Measurements from ENCODE around the gene USP12.
"Not testable (repeated sequence)": the region's sequence is repeated elsewhere in the genome, so short reads cannot be mapped to it uniquely, and the experiment has no call there.

The USP12 gene

GRCh38 chr13:27199211-27199610 is 27.6 kb upstream of the USP12 start:
- DNase-seq (ENCODE audit: insufficient read length) (no peak), FAIRE-seq (no peak)
- TF ChIP-seq POLR2AphosphoS5 (IDR thresholded peaks at IDR 0.05; ENCODE audit: low read depth, low read length) = no peak

DNA sequence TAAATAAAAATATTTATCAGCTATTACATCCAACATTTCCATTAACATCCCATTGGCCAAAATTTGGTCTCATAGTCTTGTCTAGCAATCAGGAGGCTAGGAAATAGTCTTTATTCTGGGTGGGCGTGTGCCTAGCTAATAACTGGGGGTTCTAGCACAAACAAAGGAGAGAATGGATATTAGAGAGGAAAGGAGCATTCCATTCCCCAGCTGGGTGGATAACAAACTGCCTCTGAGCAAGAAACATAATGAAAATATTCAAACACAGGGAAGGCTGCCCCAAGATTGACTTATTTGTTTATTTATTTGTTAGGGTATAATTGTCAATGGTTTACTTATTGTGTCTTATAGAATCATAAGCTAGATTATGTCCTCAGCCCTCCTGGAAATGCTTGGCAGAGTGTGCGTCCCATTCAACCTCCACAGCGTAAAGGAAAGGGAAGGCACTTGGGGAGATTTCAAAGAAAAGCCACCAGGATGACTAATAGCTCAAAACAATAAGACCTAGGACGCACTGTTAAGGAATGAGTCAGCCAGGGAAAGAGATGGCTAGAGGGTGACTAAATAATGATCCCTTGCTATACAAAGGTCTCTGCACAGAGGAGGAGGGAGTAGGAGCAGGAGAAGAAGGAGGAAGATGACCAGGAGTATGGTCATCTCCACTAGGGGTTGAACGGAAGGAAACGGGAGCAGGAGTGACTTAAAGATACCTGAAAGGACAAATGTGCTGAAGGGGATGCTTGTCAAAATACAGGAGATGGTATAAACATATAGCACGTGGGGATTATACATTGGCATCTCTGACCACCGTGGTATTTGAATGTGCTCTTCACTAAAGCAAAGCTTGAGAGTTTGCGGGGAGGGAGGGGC is 23.5 kb upstream of the USP12 start:
- no peak for FAIRE-seq
- no peak for TF ChIP-seq POLR2AphosphoS5 (IDR thresholded peaks at IDR 0.05; ENCODE audit: low read depth, low read length)
- TF ChIP-seq POLR2A (IDR thresholded peaks at IDR 0.05; ENCODE audit: low read depth, low read length) = no peak
- no peak for DNase-seq (ENCODE audit: insufficient read length)

- no peak for DNase-seq (ENCODE audit: insufficient read length)
- FAIRE-seq = no peak
- TF ChIP-seq POLR2AphosphoS5 (IDR thresholded peaks at IDR 0.05; ENCODE audit: low read depth, low read length) = no peak
- TF ChIP-seq TAF1 (IDR thresholded peaks at IDR 0.05; ENCODE audit: borderline replicate concordance, low read depth, low read length) = no peak
- no peak for TF ChIP-seq POLR2A (IDR thresholded peaks at IDR 0.05; ENCODE audit: low read depth, low read length)
These were observed 22.6 kb upstream of the USP12 start for GRCh38 chr13:27194209-27194608.

- FAIRE-seq = no peak
- no peak for DNase-seq (ENCODE audit: insufficient read length)
- TF ChIP-seq POLR2A (IDR thresholded peaks at IDR 0.05; ENCODE audit: low read depth, low read length) (no peak), POLR2AphosphoS5 (IDR thresholded peaks at IDR 0.05; ENCODE audit: low read depth, low read length) (no peak), TAF1 (IDR thresholded peaks at IDR 0.05; ENCODE audit: borderline replicate concordance, low read depth, low read length) (no peak)
These were observed 21.9 kb upstream of the USP12 start for GRCh38 chr13:27193496-27193895.

GRCh38 chr13:27192973-27193372 is 21.4 kb upstream of the USP12 start:
- DNase-seq (ENCODE audit: insufficient read length) (no peak), FAIRE-seq (no peak)
- TF ChIP-seq POLR2AphosphoS5 (IDR thresholded peaks at IDR 0.05; ENCODE audit: low read depth, low read length) (no peak), POLR2A (IDR thresholded peaks at IDR 0.05; ENCODE audit: low read depth, low read length) (no peak), TAF1 (IDR thresholded peaks at IDR 0.05; ENCODE audit: borderline replicate concordance, low read depth, low read length) (no peak)

DNA sequence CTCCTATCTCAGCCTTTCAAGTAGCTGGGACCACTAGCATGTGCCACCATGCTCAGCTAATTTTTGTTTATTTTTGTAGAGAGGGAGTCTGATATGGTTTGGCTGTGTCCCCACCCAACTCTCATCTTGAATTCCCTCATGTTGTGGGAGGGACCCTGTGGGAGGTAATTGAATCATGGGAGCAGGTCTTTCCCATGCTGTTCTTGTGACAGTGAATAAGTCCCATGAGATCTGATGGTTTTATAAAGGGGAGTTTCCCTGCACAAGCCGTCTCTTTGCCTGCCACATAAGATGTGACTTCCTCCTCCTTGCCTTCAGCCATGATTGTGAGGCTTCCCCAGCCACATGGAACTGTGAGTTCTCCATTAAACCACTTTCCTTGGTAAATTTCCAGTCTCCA is 20.8 kb upstream of the USP12 start:
- DNase-seq (ENCODE audit: insufficient read length) = not testable (repeated sequence)
- peak; percentile 77 for FAIRE-seq

DNA sequence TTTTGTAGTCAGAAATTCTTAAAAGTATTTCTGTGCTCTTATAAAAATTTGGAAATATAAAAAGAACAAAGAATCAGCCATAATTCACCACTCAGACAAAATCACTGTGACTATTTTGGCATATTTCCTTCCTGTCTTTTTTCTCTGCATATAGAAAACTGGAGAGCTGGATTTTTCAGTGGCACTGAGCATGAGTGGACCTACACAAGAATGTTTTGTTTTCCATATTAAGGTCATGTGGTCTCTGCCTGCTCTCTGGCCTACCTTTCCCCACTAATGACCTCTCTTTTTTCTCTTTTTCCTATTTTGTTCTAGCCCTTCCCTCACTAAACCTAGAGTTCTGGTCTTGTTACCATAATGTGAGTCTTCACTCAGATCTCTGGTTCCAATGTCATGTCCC is 17.6 kb upstream of the USP12 start:
- no peak for TF ChIP-seq POLR2AphosphoS5 (IDR thresholded peaks at IDR 0.05; ENCODE audit: low read depth, low read length)
- TF ChIP-seq POLR2A (IDR thresholded peaks at IDR 0.05; ENCODE audit: low read depth, low read length) = no peak
- TF ChIP-seq TAF1 (IDR thresholded peaks at IDR 0.05; ENCODE audit: borderline replicate concordance, low read depth, low read length) = no peak
- DNase-seq (ENCODE audit: insufficient read length) = no peak
- no peak for FAIRE-seq

GRCh38 chr13:27188239-27188638 is 16.6 kb upstream of the USP12 start:
- DNase-seq (ENCODE audit: insufficient read length) (no peak), FAIRE-seq (no peak)
- TF ChIP-seq POLR2AphosphoS5 (IDR thresholded peaks at IDR 0.05; ENCODE audit: low read depth, low read length) (no peak), POLR2A (IDR thresholded peaks at IDR 0.05; ENCODE audit: low read depth, low read length) (no peak), TAF1 (IDR thresholded peaks at IDR 0.05; ENCODE audit: borderline replicate concordance, low read depth, low read length) (no peak)

DNA sequence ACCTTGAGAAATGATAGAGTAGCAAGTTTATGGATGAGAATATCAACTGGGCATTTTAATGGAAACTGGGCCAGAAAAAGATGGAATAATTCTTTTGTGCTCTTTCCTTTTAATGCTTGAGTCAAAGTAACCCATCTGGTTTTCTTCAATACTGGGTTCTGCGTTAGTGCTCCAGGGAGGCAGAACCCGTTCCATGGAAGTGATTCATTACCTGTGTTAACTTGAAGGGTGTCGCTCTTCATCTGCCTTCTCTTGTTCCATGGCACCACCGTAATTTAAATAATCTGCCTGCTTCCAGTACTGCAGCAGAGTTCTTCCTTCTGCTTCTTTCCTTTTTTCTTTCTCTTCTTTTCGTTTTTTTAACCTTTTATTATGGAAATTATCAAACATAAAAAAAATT is 14.7 kb upstream of the USP12 start:
- DNase-seq (ENCODE audit: insufficient read length) (no peak), FAIRE-seq (no peak)
- no peak for TF ChIP-seq POLR2AphosphoS5 (IDR thresholded peaks at IDR 0.05; ENCODE audit: low read depth, low read length)

DNA sequence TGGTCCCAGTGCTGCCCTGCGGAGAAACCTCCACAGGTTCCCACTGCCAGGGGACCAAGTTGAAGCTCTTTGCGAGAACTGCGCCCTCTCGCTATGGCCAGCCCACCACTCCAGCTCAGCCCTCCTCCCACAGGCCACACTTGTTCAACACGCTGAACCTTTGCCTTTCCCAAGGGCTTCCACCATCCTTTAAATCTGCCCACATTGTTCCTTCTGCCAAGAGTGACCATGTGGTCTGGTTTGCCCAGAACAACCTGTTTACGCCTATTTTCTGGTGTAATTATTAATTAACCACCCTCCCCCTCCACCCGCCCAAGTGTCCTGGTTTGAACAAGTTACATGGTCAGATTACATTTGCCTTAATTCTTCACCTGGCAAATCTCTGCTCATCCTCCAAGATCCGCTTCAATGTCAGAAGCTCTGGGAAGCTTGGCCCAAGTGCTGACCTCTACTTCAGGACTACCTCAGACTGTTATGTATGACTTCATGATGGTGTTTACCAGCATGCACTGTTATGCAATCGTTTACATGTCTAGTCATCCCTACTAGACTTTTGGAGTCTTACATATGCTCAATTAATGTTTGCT is 12.0 kb upstream of the USP12 start:
- no peak for DNase-seq (ENCODE audit: insufficient read length)
- FAIRE-seq = no peak
- TF ChIP-seq TAF1 (IDR thresholded peaks at IDR 0.05; ENCODE audit: borderline replicate concordance, low read depth, low read length) (no peak), POLR2AphosphoS5 (IDR thresholded peaks at IDR 0.05; ENCODE audit: low read depth, low read length) (no peak)

DNA sequence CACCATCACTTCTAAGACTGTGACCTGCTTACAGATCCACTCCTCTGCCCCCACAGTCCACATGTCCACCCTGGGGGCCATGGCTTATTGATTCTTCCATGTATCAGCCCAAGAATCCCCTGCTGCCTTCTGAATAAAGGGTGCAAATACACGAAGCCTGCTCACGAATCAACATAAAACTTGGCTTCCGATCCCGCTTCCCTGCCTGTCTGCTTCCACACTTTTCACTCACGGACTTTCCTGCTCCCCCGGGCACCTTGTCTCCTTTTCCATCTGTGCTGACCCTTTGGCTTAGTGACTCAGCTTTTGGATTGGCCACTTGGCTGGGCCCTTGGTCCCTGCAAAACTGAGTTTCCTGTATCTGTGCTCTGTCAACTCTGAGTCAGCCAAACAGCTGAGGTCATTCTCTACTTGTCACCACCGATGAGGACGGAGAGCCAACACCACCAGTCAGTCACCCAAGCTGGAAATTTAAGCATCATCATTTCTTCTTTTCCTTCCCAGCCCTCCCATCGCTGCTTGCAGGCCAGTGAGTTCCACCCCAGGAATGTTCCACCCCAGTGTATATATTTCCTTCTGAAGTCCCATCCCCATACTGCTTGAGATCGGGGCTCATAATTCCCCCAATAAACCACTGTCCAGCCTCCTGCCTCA is 11.4 kb upstream of the USP12 start:
- TF ChIP-seq POLR2A (IDR thresholded peaks at IDR 0.05; ENCODE audit: low read depth, low read length) (no peak), TAF1 (IDR thresholded peaks at IDR 0.05; ENCODE audit: borderline replicate concordance, low read depth, low read length) (no peak), POLR2AphosphoS5 (IDR thresholded peaks at IDR 0.05; ENCODE audit: low read depth, low read length) (no peak)
- FAIRE-seq = no peak
- DNase-seq (ENCODE audit: insufficient read length) = no peak

- DNase-seq (ENCODE audit: insufficient read length) (no peak), FAIRE-seq (no peak)
- TF ChIP-seq TAF1 (IDR thresholded peaks at IDR 0.05; ENCODE audit: borderline replicate concordance, low read depth, low read length) = no peak
- no peak for TF ChIP-seq POLR2AphosphoS5 (IDR thresholded peaks at IDR 0.05; ENCODE audit: low read depth, low read length)
- no peak for TF ChIP-seq POLR2A (IDR thresholded peaks at IDR 0.05; ENCODE audit: low read depth, low read length)
These were observed 10.4 kb upstream of the USP12 start for GRCh38 chr13:27182054-27182453.
